Liver (tissue), 3 donors: ENCODE measurements around the gene SLC12A5.

Experiments
- GABPA ChIP-seq, 2 donors: IDR thresholded peaks in 1 of 2; conservative IDR thresholded peaks in 1 of 2; 2 replicates each; pipeline ENCODE4 v1.6.1; 2016; ENCODE audit warnings: antibody characterized with exemption in 2 of 2, mild to moderate bottlenecking in 1 of 2, moderate library complexity in 1 of 2
- HNF4A ChIP-seq, 2 donors: conservative IDR thresholded peaks; 2 replicates each; pipeline ENCODE4 v1.6.1; 2016; ENCODE audit warnings: antibody characterized with exemption in 2 of 2, mild to moderate bottlenecking in 2 of 2
- HNF4G ChIP-seq: IDR thresholded peaks from 2 replicates; pipeline ENCODE4 v1.6.1; 2016; ENCODE audit warnings: antibody characterized with exemption
- JUND ChIP-seq, 2 donors: IDR thresholded peaks; 2 replicates each; pipeline ENCODE4 v1.6.1; 2016; ENCODE audit warnings: antibody characterized with exemption in 2 of 2
- RXRA ChIP-seq, 2 donors: IDR thresholded peaks; 2 replicates each; pipeline ENCODE4 v1.6.1; 2017 to 2018; ENCODE audit warnings: antibody characterized with exemption in 2 of 2, mild to moderate bottlenecking in 1 of 2
- SP1 ChIP-seq: IDR thresholded peaks from 2 replicates; pipeline ENCODE4 v1.6.1; 2018; ENCODE audit warnings: antibody characterized with exemption, mild to moderate bottlenecking
- YY1 ChIP-seq: IDR thresholded peaks from 2 replicates; pipeline ENCODE4 v1.6.1; 2016; ENCODE audit warnings: antibody characterized with exemption, mild to moderate bottlenecking
- TF ChIP-seq, protein P1 (sequence below): fragments of 150-350 bp; IDR thresholded peaks from 2 replicates; pipeline ENCODE4 v1.5.1; 2017; ENCODE audit warnings: improper control_type of control experiment, low read depth, low read length; ENCODE audit not compliant: missing input control
- donor health status: healthy.
- donor health status: healthy.

GRCh38 chr20:46089167-46089416 is 60.1 kb downstream of the SLC12A5 start:
- TF ChIP-seq, protein P1, sequence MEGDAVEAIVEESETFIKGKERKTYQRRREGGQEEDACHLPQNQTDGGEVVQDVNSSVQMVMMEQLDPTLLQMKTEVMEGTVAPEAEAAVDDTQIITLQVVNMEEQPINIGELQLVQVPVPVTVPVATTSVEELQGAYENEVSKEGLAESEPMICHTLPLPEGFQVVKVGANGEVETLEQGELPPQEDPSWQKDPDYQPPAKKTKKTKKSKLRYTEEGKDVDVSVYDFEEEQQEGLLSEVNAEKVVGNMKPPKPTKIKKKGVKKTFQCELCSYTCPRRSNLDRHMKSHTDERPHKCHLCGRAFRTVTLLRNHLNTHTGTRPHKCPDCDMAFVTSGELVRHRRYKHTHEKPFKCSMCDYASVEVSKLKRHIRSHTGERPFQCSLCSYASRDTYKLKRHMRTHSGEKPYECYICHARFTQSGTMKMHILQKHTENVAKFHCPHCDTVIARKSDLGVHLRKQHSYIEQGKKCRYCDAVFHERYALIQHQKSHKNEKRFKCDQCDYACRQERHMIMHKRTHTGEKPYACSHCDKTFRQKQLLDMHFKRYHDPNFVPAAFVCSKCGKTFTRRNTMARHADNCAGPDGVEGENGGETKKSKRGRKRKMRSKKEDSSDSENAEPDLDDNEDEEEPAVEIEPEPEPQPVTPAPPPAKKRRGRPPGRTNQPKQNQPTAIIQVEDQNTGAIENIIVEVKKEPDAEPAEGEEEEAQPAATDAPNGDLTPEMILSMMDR, result no peak
- TF ChIP-seq HNF4A (conservative IDR thresholded peaks at IDR 0.05) (no peak), YY1 (no peak), JUND (IDR thresholded peaks at IDR 0.05) (no peak), GABPA (IDR thresholded peaks at IDR 0.05 in 1 of 2, conservative IDR thresholded peaks at IDR 0.05 in 1 of 2) (no peak), HNF4G (no peak), RXRA (IDR thresholded peaks at IDR 0.05) (no peak), SP1 (no peak)
